ENCODE data around the gene C14orf180. TPM values are rescaled to one million over a fixed set of nuclear protein-coding genes. Genes with fewer than 3 reads are reported as not detected.

The C14orf180 gene
- total RNA-seq, 1 experiment from 2014 or later: not detected

DNA sequence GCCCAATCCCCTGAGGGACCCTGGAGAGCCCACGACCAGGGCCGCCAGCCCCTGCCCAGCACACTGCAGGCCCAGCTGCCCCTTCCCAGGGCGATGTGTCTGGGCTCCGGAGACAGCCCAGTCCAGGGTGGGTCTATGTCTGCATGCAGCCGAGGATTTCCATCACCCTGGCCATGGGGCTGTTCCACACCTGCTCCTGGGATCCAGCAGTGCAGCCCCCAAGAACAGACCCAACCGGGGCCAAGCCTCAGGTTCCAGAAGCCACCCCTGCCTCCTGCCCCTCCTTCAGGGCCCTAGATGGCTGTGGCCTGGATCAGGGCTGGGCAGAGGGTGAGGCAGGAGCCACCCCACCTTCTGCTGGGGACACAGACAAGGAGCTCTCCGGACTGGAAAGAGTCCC is 11.5 kb downstream of the C14orf180 start:
- no peak for DNase-seq (ENCODE audit: extremely low read depth, low read depth)

DNA sequence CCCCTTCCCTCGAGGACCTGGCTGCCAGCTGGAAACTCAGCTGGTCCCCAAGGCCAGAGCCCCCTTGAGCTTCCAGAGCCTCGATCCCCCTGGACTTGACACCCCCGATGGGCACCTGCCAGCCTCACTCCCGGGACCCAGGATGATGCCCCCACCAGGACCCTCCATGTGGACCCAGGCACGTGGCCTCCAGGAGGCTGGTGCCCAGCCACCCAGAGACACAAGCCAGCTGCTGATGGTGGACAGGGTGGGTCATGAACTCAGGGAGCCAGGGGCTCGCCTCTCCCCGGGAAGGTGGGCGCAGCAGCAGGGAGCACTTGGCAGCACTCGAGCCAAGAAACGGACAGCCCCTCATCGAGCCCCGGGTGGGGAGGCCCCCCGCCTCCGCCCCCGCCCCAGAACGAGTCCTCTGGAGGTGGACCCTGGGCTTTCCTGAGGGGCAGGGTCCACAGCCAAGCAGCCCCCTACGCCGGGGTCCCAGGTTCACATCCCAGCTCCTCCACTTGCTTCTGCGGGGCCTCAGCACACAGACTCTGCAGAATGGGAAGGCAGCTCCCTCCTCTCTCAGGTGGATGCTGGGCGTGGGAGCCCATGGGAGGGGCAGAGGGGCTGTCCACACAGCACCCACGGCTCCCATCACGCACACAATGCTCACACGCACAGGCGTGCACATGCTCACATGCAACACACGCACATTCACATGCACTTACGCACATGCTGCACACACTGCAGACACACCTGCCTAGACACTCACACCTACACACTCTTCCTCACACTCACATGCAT is 12.1 kb downstream of the C14orf180 start:
- no peak for DNase-seq (ENCODE audit: extremely low read depth, low read depth)

DNA sequence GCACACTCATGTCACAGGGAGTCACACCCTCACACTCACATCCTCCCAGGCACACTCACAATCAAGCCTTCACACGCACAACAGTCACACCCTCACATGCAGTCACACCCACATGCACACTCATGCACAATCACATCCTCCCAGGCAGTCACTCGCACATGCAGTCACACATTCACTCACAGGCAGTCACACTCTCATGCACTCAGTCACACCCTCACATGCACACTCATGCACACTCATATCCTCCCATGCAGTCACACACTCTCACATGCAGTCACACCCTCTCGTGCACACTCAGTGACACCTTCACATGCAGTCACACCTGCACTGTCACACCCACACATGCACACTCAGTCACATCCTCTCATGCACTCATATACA is 12.7 kb downstream of the C14orf180 start:
- DNase-seq (ENCODE audit: extremely low read depth, low read depth): no peak

DNA sequence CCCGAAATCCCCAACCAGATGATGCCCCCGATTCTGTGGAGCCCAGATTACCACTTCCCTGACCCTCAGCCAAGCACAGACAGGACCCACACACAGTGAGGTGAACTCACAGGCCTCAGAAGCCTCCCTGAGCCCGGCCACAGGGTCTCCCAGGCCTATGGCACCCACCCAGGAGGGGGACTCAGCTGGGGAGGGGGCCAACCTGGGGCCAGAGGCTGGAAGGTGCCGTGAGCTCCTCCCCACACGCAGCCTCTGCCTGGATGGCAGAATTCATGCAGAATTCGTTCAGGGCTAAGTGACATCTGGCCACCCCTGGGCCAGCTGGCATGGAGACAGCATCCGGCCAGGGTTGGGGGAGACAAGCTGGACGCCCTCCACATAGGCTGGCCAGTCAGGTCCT is 13.2 kb downstream of the C14orf180 start:
- no peak for DNase-seq (ENCODE audit: extremely low read depth, low read depth)

DNA sequence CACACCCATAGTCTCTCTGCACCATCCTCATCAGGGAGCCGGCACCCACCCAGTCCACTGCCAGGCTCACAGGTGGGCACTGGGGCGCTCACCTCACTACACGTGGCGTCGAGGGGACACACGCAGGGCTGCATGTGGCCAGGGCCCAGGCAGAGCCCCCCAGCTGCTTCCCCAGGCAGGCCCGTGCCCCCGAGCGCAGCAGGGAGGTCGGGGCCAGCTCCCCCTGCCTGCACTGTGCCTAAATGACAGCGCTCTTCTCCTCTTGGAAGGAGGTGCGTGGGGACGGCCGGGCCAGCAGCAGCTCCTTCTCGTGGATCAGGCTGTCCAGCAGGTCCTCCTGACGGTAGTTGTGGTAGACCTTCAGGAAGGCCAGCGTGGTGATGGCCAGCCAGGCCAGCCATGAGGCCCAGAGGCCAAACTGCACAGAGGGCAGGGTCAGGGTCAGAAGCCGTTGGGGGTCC is 13.7 kb downstream of the C14orf180 start:
- no peak for DNase-seq (ENCODE audit: extremely low read depth, low read depth)

- no peak for DNase-seq (ENCODE audit: extremely low read depth, low read depth)
Measured at GRCh38 chr14:104593710-104594136, 14.2 kb downstream of the C14orf180 start.

GRCh38 chr14:104594310-104595046 is 14.9 kb downstream of the C14orf180 start:
- DNase-seq (ENCODE audit: extremely low read depth, low read depth): no peak

DNA sequence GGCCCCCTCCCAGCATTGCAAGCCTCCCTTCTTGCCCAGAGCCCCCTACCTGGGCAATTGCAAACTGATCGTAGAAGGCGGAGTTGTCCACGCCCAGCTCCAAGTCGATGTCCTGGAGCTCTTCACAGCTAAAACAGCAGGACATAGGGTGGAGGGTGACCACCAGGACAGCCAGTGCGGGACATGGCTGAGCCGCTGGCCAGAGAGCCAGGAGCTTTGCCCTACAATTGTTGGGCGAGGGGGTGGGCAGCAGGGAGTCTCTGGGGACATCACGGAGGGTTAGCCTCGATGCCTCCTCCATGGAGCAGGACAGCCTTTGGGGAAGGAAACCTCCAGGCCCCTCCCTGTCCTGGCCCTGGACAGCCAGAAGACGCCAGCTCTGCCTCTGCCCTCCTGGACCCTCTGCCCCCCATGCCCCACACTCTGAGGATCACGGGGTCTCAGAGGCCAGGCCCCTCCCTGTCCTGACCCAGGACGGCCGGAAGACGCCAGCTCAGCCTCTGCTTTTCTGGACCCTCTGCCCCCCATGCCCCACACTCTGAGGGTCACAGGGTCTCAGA is 15.6 kb downstream of the C14orf180 start:
- DNase-seq (ENCODE audit: extremely low read depth, low read depth): no peak

GRCh38 chr14:104595911-104596450 is 16.4 kb downstream of the C14orf180 start:
- no peak for DNase-seq (ENCODE audit: extremely low read depth, low read depth)

- DNase-seq (ENCODE audit: extremely low read depth, low read depth): no peak
Measured at GRCh38 chr14:104596451-104596918, 16.9 kb downstream of the C14orf180 start.

- no peak for DNase-seq (ENCODE audit: extremely low read depth, low read depth)
Measured at GRCh38 chr14:104596927-104597351, 17.4 kb downstream of the C14orf180 start.

DNA sequence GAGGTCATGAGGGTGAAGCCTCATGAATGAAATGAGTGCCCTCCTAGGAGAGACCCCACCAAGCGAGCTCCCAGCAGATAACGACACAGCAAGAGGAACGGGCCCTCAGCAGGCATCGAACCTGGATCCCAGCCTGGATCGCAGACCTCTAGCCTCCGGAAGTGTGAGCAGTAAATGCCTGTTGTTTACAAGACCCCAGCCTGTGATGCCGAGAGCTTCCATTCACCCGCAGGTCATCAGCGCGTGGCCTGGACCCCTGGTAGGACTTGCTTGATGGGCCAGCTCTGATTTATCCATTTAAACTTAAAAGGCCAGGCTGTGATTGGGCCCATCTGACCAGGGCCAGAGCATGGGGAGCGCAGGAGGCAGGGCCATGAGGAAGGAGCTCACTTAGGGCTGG is 18.0 kb downstream of the C14orf180 start:
- no peak for DNase-seq (ENCODE audit: extremely low read depth, low read depth)

DNA sequence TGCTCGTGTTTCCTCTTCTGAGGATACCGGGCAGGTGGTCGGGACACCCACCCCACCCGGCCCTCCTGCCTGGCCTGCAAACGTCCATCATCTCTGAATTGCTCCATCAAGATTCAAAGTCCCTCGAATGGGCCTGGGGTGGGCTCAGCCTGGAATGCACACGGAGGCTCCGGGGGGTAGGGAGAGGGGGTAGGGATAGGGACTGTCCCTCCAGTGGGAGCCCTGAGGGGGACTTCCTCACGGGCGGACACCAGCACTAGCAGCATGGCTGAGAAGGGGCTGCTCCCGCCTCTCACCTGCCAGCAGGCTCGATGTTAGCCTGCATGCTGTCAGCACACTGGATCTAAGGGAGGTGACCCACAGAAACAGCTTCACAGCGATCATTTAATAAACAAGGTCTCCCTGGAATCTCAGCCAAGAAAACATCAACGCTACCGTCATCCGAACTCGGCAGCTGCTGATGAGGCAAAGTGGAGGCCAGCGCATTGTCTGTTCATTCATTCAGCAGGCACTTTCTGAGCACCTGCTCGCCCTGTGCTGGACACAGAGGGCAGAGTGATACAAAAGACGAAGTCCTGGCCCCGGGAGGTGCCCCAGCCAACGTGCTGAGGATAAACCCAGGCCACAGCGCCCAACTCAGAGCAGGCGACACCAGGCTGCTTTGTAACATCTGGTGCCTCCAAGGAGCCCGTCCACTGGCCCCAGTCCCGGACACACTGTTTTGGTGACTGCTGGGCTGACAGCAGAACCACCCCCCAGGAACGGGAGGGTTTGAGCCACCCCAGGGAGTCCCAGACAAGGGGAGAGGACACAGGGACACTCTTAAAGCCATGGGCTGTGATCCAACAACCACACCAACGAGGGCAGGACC is 18.7 kb downstream of the C14orf180 start:
- no peak for DNase-seq (ENCODE audit: extremely low read depth, low read depth)

- no peak for DNase-seq (ENCODE audit: extremely low read depth, low read depth)
Measured at GRCh38 chr14:104598910-104599273, 19.3 kb downstream of the C14orf180 start.

DNA sequence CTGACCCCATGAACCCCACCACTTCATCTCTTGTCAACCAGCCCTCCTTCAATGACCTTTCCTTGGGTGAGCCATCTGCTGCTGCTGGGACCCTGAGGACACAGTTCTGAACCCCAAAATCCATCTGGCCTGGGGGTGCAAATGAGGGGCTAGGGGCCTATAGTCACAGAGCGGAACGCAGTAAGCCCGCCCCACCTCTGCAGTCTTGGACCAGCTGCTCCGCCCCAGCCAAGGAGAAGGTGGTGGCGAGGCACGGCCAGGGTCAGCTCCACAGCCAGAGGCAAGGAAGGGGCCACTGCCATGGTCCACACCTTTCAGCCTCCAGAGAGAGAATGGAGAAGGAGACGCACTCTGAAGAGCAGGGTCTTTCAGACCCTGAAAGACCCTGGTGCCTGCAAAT is 19.9 kb downstream of the C14orf180 start:
- DNase-seq (ENCODE audit: extremely low read depth, low read depth): no peak

- no peak for DNase-seq (ENCODE audit: extremely low read depth, low read depth)
Measured at GRCh38 chr14:104600141-104600643, 20.6 kb downstream of the C14orf180 start.

GRCh38 chr14:104600805-104601204 is 21.2 kb downstream of the C14orf180 start:
- no peak for DNase-seq (ENCODE audit: extremely low read depth, low read depth)

- no peak for DNase-seq (ENCODE audit: extremely low read depth, low read depth)
Measured at GRCh38 chr14:104601786-104602185, 22.2 kb downstream of the C14orf180 start.

GRCh38 chr14:104602315-104602932 is 22.9 kb downstream of the C14orf180 start:
- DNase-seq (ENCODE audit: extremely low read depth, low read depth): no peak

- DNase-seq (ENCODE audit: extremely low read depth, low read depth): no peak
Measured at GRCh38 chr14:104602933-104603325, 23.4 kb downstream of the C14orf180 start.

Data from NCI-H460 (cell line).